ENCODE measurements around the gene FHL1.

DNA sequence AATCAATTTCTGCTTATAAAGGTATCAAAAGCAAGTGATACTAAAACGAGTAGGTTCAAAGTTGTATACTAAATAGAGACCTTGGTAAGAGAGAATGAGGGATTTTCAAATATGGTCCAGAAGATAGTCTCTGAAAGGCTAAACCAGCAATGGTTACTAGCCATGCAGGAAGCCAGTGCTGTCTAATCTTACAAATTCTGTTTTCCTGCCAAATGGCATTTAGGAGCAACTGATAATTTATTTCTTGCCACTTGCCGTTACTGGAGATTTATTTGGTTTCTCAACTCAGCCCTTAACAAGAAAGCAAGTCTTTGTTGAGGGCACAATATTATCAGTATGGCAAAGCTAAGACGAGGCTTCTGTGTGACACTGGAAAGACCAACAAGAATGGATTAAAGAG, 56.6 kb downstream of the FHL1 start:
- TF ChIP-seq, protein P1, sequence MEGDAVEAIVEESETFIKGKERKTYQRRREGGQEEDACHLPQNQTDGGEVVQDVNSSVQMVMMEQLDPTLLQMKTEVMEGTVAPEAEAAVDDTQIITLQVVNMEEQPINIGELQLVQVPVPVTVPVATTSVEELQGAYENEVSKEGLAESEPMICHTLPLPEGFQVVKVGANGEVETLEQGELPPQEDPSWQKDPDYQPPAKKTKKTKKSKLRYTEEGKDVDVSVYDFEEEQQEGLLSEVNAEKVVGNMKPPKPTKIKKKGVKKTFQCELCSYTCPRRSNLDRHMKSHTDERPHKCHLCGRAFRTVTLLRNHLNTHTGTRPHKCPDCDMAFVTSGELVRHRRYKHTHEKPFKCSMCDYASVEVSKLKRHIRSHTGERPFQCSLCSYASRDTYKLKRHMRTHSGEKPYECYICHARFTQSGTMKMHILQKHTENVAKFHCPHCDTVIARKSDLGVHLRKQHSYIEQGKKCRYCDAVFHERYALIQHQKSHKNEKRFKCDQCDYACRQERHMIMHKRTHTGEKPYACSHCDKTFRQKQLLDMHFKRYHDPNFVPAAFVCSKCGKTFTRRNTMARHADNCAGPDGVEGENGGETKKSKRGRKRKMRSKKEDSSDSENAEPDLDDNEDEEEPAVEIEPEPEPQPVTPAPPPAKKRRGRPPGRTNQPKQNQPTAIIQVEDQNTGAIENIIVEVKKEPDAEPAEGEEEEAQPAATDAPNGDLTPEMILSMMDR (IDR thresholded peaks at IDR 0.05; ENCODE audit: low read depth, low read length, missing input control) = no peak
- TF ChIP-seq HNF4A (conservative IDR thresholded peaks at IDR 0.05) (no peak), NR2F2 (IDR thresholded peaks at IDR 0.05) (no peak), MAX (IDR thresholded peaks at IDR 0.05) (no peak)
- TF ChIP-seq, protein P2, sequence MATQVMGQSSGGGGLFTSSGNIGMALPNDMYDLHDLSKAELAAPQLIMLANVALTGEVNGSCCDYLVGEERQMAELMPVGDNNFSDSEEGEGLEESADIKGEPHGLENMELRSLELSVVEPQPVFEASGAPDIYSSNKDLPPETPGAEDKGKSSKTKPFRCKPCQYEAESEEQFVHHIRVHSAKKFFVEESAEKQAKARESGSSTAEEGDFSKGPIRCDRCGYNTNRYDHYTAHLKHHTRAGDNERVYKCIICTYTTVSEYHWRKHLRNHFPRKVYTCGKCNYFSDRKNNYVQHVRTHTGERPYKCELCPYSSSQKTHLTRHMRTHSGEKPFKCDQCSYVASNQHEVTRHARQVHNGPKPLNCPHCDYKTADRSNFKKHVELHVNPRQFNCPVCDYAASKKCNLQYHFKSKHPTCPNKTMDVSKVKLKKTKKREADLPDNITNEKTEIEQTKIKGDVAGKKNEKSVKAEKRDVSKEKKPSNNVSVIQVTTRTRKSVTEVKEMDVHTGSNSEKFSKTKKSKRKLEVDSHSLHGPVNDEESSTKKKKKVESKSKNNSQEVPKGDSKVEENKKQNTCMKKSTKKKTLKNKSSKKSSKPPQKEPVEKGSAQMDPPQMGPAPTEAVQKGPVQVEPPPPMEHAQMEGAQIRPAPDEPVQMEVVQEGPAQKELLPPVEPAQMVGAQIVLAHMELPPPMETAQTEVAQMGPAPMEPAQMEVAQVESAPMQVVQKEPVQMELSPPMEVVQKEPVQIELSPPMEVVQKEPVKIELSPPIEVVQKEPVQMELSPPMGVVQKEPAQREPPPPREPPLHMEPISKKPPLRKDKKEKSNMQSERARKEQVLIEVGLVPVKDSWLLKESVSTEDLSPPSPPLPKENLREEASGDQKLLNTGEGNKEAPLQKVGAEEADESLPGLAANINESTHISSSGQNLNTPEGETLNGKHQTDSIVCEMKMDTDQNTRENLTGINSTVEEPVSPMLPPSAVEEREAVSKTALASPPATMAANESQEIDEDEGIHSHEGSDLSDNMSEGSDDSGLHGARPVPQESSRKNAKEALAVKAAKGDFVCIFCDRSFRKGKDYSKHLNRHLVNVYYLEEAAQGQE (IDR thresholded peaks at IDR 0.05) = no peak
